Activated CD4-positive, CD25-positive, alpha-beta regulatory T cell treated with anti-CD3 and anti-CD28 coated beads, Interleukin-2, amount 50 U/mL, for 24 hours (primary cell): ENCODE measurements around the gene TXN2.

ENCODE experiments used
- ATAC-seq, 2 donors: fragments of 150-1000 bp; cut with Tn5 transposase; one replicate each; pipeline ENCODE4 v1.10.0; 2021; ENCODE audit warnings: mild to moderate bottlenecking in 1 of 2, moderate library complexity in 1 of 2

Gene TXN2

GRCh38 chr22:36480941-36481392 lies 473 bp downstream of the TXN2 start:
- no peak for ATAC-seq

- ATAC-seq, result no peak
These were observed 2.5 kb downstream of the TXN2 start for GRCh38 chr22:36478966-36479365.

- ATAC-seq, result no peak
These were observed 6.1 kb downstream of the TXN2 start for GRCh38 chr22:36475341-36475740.

GRCh38 chr22:36472689-36473088 lies 8.8 kb downstream of the TXN2 start:
- no peak for ATAC-seq

- ATAC-seq, result no peak
These were observed 10.1 kb downstream of the TXN2 start for GRCh38 chr22:36471341-36471821.

GRCh38 chr22:36470994-36471331 lies 10.5 kb downstream of the TXN2 start:
- ATAC-seq, result no peak

- ATAC-seq, result peak; percentile 93 to 94
These were observed 11.1 kb downstream of the TXN2 start for GRCh38 chr22:36470162-36470993.

- ATAC-seq, result no peak
These were observed 12.2 kb downstream of the TXN2 start for GRCh38 chr22:36469094-36469710.

GRCh38 chr22:36467946-36468345 lies 13.5 kb downstream of the TXN2 start:
- ATAC-seq, result no peak

GRCh38 chr22:36467042-36467810 lies 14.2 kb downstream of the TXN2 start:
- ATAC-seq, result no peak

- no peak for ATAC-seq
These were observed 15.2 kb downstream of the TXN2 start for GRCh38 chr22:36466258-36466657.

- no peak for ATAC-seq
These were observed 16.0 kb downstream of the TXN2 start for GRCh38 chr22:36465232-36466021.

- ATAC-seq, result no peak
These were observed 16.7 kb downstream of the TXN2 start for GRCh38 chr22:36464715-36465231.

- ATAC-seq, result no peak
These were observed 17.7 kb downstream of the TXN2 start for GRCh38 chr22:36463783-36464184.

- no peak for ATAC-seq
These were observed 19.5 kb downstream of the TXN2 start for GRCh38 chr22:36461665-36462649.

GRCh38 chr22:36460202-36460601 lies 21.2 kb downstream of the TXN2 start:
- no peak for ATAC-seq

- no peak for ATAC-seq
These were observed 23.6 kb downstream of the TXN2 start for GRCh38 chr22:36457688-36458450.

- no peak for ATAC-seq
These were observed 25.0 kb downstream of the TXN2 start for GRCh38 chr22:36456464-36456845.

GRCh38 chr22:36455571-36456463 lies 25.6 kb downstream of the TXN2 start:
- no peak for ATAC-seq
